HK-2 (cell line): ENCODE data around the gene C6orf47.

ENCODE experiments used
- DNase-seq: peaks from one replicate; pipeline ENCODE4 v3.0.0-alpha.2; 2018; ENCODE audit not compliant: unreplicated experiment

C6orf47 gene

GRCh38 chr6:31687860-31688693 is 27.5 kb upstream of the C6orf47 start:
- no peak for DNase-seq

GRCh38 chr6:31687321-31687720 is 26.7 kb upstream of the C6orf47 start:
- DNase-seq, result no peak

- DNase-seq, result no peak
Observed at GRCh38 chr6:31686483-31686882, 25.9 kb upstream of the C6orf47 start.

GRCh38 chr6:31683591-31683990 is 23.0 kb upstream of the C6orf47 start:
- DNase-seq, result no peak

- peak; percentile 70 for DNase-seq
Observed at GRCh38 chr6:31681135-31681671, 20.6 kb upstream of the C6orf47 start.

- peak; percentile 80 for DNase-seq
Observed at GRCh38 chr6:31680226-31681134, 19.9 kb upstream of the C6orf47 start, which contains the start of gene LY6G5C. Gene LY6G5C, minus strand, starts transcription at chr6:31681067. Its CDS starts 694 bp downstream, at chr6:31680373.

- DNase-seq, result no peak
Observed at GRCh38 chr6:31677955-31678354, 17.4 kb upstream of the C6orf47 start.

GRCh38 chr6:31676904-31677303 is 16.3 kb upstream of the C6orf47 start:
- DNase-seq, result no peak

- DNase-seq, result no peak
Observed at GRCh38 chr6:31676322-31676903, 15.8 kb upstream of the C6orf47 start.

GRCh38 chr6:31669676-31670075 is 9.1 kb upstream of the C6orf47 start, which contains the start of gene LY6G5B:
Gene LY6G5B, plus strand, starts transcription at chr6:31669976. Its CDS starts 975 bp downstream, at chr6:31670951.
- no peak for DNase-seq

GRCh38 chr6:31666337-31666965 is 5.9 kb upstream of the C6orf47 start:
- no peak for DNase-seq

- DNase-seq, result peak; percentile 98
Observed at GRCh38 chr6:31665501-31666336, 5.1 kb upstream of the C6orf47 start, which contains the start of gene CSNK2B. Gene CSNK2B, plus strand, starts transcription at chr6:31666080. Its CDS starts 752 bp downstream, at chr6:31666832.

- DNase-seq, result peak; percentile 82
Observed at GRCh38 chr6:31664790-31665500, 4.4 kb upstream of the C6orf47 start, which contains the start of gene GPANK1. Gene GPANK1, minus strand, starts transcription at chr6:31664997. Its CDS starts 519 bp downstream, at chr6:31664478.

- peak; percentile 48 for DNase-seq
Observed at GRCh38 chr6:31663961-31664789, 3.6 kb upstream of the C6orf47 start.

- DNase-seq, result no peak
Observed at GRCh38 chr6:31663126-31663960, 2.8 kb upstream of the C6orf47 start.

- DNase-seq, result no peak
Observed at GRCh38 chr6:31662124-31662723, 1.6 kb upstream of the C6orf47 start.
